DMS53 treated with DMSO at 0.1 percent for 48 hours (cell line): ENCODE measurements around the gene RAB7A.
"Not testable (repeated sequence)": the region's sequence is repeated elsewhere in the genome, so short reads cannot be mapped to it uniquely, and the experiment has no call there.

Experiments
- DNase-seq: peaks from one replicate; lab custom pipeline; 2025; ENCODE audit not compliant: unreplicated experiment; lab: John Stamatoyannopoulos, UW

RAB7A gene

DNA sequence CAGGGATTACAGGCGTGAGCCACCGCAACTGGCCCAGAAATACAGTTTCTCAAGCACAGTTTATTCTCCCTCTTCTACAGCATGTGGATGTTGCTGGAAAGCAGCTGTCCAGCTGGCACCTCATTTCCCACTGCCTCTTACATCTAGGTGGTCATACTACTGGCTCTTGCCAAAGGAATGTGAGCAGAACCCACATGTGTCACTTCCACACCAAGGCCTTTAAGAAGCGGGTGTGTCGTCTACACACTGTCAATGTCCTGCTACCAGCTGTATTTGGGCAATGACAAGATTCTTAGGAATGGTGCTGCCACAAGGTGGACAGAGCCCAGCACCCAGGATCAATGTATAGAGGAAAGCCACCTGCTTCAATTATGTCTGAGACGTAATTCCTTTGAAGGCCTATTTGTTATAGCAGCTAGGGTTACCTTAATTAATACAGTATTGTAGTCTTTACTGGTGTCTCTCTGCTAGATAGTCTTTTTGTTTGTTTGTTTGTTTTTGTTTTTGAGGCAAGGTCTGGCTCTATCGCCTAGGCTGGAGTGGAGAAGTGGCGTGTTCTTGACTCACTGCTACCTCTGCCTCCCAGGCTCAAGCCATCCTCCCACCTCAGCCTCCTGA, 15.1 kb upstream of the RAB7A start:
- no peak for DNase-seq

DNA sequence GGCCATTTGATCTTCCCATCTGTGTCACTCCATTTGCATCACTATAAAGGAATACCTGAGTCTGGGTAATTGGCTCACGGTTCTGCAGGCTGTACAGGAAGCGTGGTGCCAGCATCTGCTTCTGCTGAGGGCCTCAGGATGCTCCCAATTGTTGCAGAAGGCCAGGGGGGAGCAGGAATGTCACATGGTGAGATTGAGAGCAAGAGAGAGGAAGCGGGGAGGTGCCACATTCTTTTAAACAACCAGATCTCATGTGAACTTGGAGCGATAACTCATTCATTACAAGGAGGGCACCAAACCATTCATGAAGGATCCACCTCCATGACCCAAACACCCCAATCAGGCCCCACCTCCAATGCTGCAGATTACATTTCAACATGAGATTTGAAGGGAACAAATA, 13.1 kb upstream of the RAB7A start:
- no peak for DNase-seq

DNA sequence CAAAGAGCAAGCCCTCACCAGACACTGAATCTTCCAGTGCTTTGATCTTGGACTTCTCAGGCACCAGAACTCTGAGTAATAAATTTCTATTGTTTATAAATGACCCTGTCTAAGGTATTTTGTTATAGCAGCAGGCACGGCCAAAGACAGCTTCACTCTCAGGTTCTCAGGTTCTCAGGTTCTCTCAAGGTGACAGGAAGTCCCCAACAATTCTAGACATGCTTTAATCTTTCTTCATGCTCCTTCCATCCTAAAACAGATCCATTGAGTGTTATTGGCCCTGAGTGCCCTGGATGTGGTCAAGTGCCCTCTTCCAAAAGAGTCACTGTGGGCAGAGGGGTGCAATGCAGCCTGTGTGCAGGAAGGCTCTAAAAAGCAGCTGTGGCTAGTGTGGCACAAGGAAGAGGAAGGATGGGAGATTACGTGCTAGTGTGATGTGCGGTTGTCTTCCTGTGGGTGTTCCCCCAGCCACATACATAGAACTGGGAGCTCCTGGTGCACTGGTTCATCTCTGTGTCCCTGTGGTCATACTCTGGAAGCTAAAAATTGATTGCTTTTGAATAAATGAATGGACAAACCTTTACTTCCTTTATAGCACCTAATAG, 11.0 kb upstream of the RAB7A start:
- no peak for DNase-seq

DNA sequence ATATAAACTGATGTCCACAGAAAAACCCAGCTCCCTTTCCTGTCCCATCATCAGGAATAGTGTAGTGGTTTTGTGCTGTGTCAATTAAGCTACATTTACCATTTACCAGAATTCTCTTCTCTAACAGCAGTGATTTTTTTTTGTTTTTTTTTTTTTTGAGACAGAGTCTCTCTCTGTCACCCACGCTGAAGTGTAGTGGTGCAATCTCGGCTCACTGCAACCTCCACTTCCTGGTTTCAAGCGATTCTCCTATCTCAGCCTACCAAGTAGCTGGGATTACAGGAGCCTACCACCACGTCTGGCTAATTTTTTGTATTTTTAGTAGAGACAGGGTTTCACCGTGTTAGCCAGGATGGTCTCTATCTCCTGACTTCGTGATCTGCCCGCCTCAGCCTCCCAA, 7.1 kb upstream of the RAB7A start:
- not testable (repeated sequence) for DNase-seq

DNA sequence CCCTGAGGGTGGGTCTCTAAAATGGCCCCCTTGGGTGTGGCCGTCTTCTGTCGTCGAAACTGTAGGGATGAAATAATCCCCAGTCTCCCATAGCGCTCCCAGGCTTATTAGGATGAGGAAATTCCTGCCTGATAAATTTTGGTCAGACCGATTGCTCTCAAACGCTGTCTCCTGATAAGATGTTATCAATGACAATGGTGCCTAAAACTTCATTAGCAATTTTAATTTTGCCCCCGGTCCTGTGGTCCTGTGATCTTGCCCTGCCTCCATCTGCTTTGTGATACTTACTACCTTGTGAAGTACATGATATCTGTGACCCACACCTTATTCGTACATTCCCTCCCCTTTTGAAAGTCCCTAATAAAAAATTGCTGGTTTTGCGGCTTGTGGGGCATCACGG, 5.1 kb upstream of the RAB7A start:
- DNase-seq = no peak

DNA sequence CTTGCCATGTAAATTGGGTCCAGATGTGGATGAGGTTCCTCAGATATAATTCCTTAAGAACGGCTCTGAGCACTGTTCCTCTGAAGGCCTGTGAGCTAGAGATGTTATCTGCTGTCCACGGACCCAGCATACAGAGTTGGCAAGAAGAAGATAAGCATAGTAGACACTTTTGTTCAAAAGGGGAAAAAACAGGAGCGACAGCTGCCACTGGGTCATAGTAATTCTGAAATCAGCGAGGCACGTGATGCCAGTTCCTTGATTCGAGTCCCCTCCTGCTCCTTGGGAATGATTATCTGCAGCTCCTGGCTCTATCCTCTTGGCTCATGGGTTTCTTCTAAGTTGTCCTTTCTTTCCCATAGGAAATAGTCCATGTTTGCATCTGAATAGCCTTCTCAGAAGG, 2.5 kb upstream of the RAB7A start:
- no peak for DNase-seq

DNA sequence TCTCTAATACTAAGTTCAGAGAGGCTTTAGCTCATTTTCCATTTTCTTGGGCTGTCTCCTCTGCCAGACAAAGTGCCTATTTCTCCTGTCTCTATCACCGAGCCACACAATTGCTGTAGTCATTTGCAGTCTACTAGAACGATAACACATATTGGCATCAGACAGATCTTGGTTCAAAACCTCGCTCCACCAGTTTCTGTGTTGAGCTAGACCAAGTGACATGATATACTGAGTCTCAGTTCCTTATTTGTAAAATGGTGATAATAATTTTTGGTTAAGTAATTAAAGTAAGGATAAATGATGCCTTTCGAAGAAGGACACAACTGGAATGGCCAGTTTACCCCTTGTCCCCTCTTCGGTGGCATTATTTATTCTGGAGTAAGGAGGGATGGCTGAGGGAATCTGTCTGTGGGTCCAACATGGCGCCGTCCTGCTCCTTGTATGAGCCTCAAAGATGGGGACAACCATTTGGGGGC, 398 bp upstream of the RAB7A start:
- DNase-seq = no peak

DNA sequence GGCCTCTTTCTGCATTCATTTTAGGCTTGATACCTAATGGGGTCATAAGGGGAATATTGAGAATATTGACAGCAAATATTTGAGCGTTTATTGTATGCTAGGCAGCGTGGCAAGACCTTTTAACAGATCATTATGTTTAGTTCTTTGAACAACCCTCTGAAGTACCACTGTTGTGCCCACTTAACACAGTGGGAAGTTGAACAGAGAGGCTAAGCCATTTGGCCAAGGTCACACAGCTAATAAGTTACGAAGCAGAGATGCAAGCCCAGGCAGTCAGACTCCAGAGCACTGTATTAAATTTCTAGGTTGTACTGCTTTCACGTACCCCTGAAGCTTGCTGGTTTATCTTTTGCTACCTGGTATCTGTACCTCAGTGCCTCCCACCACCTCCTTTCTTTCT, 1.1 kb downstream of the RAB7A start:
- DNase-seq = no peak

DNA sequence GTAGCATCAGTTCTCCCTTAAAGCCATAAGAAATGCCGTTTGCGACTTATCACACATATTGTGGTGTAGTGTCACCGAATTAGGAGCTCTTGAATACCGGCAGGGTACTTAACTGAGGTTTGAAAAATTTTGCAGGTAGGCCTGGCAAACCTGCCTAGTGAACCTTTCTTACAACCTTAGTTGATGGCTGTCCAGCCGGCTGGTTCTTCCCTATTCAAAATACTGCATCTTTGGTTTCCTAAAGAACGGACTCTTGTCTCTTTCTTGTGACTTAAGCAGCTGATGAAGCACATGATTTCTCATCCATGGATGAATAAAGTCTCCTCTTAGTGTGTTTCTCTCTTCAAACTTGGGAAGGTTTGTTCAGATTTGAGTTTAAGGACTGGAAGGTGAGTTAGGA, 1.5 kb downstream of the RAB7A start:
- no peak for DNase-seq

DNA sequence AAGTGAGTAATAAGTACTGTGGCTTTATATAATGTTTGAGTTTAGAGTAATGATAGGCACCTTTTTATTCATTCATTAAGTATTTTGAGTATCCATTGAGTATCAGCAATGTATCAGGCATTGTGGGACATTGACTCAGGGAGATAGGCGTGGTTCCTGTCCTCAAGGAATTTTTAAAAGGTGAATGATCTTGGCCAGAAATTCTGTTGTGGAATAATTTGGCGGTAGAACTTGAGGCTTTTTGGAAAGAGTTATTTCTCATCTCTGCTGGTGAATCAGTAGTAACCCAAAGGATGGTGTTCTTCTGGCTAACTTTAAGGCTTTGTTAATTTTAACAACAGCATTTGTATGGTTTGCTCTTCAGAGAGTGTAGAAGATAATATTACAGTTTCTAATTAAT, 2.0 kb downstream of the RAB7A start:
- DNase-seq = no peak

DNA sequence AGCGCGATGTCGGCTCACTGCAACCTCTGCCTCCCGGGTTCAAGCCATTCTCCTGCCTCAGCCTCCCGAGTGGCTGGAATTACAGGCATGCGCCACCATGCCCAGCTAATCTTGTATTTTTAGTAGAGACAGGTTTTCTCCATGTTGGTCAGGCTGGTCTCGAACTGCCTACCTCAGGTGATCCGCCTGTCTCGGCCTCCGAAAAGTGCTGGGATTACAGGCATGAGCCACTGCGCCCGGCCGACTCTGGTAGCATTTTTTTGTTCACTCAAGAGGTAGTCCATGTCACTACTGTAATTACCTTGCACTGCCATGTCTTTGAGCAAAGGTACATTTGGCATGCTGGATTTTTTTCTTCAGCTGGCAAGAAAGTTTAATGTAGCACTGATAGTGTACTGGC, 2.5 kb downstream of the RAB7A start:
- not testable (repeated sequence) for DNase-seq

DNA sequence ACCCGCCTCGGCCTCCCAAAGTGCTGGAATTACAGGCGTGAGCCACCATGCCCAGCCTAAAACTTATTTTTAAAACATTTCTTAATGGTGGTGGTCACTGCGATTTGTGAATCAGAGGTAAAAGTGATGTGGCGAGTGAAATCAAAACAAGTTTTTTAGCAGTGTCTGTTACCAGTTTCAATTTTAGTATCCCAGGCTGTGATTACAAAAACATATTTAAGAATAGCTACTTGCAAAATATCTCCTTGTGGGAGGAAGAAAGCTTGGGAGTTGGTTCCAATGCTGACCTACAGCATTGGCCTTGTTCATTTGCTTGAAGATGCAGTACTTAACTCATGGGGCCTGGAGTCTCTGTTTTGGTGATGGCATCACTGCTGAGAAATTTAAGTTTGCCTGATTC, 4.5 kb downstream of the RAB7A start:
- no peak for DNase-seq

DNA sequence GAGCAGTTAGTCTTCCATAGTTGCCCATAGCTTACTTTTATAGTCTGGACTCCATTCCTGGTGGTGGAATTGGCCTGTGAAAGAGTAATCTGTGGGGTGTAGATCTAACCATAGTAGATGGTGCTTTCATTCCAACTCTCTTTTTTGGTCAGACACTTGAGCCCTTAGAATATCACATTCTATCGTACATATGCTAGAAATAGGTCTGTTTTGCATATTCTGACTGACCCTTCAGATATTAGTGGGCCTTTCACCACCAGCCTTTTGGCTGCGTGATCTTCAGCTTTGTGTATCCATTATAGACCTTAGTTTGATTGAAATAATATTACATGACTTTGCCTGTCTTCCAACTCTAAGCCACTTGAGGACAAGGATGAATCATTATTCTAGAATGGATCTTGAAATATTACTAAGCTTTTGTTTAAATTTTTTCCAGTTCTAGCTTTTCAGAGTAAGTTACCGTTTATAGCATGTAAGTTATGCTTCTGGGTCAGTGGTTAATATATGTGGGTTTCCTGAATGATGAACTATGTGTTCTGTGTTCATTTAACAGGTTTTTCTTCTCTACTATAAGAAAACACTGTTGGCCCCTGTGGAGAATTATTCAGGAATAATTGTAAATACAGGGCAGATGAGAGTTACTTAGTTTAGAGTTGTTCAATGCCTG, 8.7 kb downstream of the RAB7A start:
- DNase-seq = no peak

DNA sequence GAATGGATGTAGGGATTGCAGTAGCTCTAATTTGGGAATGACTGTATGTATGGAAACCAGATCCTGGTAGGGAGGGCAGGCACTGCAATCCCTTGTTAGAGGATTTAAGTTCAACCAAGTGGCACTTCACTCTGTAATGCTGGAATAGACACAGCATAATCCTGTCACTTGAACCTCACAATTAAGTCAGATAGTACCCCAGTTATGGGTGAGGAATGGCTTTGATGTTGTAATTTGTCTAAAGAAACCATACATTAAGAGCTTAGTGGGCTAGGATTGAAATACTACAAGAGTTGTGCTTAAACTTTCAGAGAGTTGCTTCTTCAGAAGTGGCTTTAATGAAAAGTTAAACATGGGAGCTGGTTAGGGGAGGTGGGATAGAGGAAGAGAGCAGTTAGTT, 9.3 kb downstream of the RAB7A start:
- DNase-seq = no peak

DNA sequence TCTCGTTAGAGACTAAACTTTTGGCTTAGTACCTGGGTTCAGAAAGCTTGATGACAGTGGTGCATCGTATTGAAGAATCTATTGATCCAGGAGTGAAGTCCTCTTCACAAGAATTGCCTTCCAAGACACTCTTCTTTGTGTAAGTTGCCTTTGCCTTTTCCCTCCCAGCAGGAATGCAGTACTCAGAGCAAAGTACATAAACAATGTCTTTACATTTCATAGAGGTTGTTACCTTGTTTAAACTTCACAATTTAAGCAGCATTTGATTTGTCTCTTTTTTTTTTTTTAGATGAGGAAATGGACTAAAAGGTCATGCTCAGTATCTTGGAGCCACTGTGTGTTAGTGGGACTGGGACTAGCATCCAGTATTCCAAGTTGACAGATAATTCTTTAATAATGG, 9.9 kb downstream of the RAB7A start:
- DNase-seq = no peak

DNA sequence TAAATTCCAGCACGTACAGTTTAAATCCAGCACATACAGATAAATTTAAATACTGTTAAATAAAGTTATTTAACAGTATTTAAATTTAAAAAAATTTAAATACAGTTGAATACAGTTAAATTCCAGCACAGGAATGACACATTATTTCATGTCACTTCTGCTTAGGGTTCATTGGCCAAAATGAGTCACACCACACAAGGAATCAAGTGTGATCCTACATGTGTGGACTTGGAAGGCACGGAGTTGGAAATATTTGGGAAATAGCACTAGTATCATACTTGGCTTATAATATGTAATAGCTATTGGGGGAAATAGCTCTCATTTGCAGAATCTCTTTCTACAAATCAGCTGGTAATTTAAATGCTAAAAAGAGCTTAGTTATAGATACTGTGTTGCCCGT, 10.6 kb downstream of the RAB7A start:
- no peak for DNase-seq

DNA sequence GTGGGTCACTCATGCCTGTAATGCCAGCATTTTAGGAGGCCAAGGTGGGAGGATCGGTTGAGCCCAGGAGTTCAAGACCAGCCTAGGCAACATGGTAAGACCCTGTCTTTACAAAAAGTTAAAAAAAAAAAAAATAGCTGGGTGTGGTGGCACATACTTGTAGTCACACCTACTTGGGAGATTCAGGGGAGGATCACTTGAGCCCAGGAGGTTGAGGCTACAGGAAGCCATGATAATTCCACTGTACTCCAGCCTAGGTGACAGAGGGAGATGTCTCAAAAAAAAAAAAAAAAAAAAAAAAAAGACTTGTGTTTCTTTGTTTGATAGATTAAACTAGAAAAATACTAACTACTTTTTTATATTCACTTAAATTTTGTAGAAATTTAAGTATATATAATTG, 14.6 kb downstream of the RAB7A start:
- DNase-seq = no peak

DNA sequence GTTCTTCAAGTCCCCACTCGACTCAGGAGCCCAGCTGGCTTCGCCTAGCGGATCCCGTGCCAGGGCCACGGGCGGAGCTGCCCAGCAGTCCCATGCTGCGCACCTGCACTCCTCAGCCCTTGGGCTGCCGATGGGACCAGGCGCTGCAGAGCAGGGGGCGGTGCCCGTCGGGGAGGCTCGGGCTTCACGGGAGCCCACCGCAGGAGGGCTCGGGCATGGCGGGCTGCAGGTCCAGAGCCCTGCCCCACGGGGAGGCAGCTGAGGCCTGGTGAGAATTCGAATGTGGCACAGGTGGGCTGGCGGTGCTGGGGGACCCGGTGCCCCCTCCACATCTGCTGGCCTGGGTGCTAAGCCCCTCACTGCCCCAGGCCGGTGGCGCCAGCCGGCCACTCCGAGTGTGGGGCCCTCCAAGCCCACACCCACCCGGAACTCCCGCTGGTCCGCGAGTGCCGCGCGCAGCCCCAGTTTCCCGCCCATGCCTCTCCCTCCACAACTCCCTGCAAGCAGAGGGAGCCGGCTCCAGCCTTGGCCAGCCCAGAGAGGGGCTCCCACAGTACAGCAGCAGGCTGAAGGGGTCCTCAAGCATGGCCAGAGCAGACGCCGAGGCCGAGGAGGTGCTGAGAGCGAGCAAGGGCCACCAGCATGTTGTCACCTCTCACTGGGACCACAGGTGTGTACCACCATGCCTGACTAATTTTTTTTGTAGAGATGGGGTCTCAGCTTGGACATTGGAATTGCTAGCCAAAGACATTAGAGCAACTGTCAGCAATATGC, 17.0 kb downstream of the RAB7A start:
- DNase-seq = no peak

DNA sequence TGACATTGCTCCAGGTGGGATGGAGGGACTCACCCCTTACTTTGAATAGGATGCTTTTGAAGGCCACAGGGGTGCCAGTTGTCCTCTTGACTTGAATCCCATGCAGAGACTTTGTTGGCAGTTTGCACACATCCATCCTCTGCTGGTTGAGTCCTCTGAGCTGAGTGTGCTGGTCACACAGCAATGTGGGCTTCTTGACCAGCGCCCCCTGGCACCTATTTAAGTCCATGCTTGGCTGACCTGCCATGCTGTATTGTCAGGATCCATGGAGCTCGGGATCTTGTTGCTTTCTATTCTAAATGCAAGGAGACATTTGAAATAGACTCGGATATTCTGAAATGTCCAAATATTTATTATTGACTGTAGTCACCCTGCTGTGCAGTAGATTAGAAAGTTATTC, 19.8 kb downstream of the RAB7A start:
- no peak for DNase-seq

DNA sequence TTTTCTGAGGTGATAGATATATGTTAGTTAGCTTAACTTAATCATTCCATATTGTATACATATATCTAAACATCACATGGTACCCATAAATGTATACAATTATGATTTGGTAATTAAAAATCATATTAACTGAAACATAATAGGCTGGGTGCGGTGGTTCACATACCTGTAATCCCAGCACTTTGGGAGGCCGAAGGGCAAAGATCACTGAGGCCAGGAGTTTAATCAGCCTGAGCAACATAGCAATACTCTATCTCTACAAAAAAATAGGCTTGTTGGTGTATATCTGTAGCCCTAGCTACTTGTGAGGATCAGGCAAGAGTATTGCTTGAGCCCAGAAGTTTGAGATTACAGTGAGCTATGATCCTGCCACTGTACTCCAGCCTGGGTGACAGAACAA, 20.9 kb downstream of the RAB7A start:
- no peak for DNase-seq

DNA sequence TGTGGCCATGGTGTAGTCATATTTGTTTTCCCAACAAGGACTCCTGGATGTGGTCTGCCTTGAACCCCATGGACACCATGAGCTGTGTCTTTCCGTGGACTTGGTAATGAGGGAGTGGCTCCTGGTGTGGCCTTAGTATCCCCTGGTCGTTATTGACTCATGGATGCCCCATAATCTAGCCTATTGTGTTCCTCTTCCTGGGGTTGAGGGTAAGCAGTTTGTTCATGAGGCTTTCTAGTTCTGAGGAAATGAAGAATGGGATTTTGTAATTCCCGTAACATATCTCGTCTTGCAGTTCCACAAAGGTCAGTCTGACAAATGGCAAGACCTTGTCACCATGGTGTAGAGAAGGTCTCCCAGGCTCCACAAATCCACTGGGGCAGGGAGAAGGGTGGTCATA, 22.6 kb downstream of the RAB7A start:
- no peak for DNase-seq

DNA sequence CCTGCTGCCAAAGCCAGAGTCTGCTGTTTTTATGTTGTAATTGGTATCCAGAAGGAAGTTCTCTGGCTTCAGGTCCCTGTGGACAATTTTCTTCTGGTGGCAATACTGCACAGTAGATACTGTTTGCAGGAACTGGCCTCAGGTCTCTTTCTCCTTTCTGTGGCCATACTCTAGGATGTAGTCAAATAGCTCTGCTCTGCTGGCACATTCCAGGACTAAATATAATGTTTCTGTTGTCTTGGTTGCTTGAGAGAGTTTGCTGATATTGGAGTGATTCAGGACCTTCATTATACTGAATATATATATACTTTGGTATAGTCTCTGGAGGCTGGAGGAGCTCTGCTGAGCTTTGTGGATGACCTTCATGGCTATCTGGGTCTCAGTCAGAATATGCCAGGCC, 23.1 kb downstream of the RAB7A start:
- no peak for DNase-seq
